Testis (tissue), 2 donors: ENCODE results near the gene GPC4.

Experiments
- CTCF ChIP-seq, 3 experiments: fragments of 450-650 bp in 2 of 3; fragments of 200-600 bp in 1 of 3; sonication (generic) in 1 of 3; IDR thresholded peaks; one replicate each; pipeline ENCODE4 v1.5.1; 2016 to 2019; ENCODE audit warnings: antibody characterized with exemption in 3 of 3, mild to moderate bottlenecking in 2 of 3, moderate library complexity in 1 of 3
- POLR2A ChIP-seq: fragments of 450-650 bp; IDR thresholded peaks from one replicate; pipeline ENCODE4 v1.6.1; 2017; ENCODE audit warnings: antibody characterized with exemption, mild to moderate bottlenecking, moderate library complexity

DNA sequence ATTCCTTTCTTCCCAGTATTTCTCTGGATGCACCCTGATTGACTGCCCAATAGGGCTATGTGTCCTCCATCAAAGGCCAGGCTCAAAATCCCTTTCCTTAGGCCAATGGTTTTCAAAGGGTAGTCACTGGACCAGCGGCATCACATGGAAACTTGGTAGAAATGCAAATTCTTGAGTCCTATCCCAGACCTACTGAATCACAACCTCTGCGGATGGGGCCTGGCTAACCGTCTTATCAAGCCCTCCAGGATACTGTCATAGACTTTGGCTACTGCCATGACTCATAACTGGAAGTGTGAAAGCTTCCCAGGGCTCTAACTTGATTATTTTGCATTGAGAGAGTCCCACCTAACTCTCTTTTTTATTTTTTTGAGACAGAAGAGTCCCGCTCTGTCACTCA lies 125.2 kb downstream of the GPC4 start:
- TF ChIP-seq CTCF (IDR thresholded peaks at IDR 0.05), result no peak
- TF ChIP-seq POLR2A, result no peak
